ENCODE data around the gene HOXA6. TPM values are rescaled to one million over a fixed set of nuclear protein-coding genes. Genes with fewer than 3 reads are reported as not detected.

HOXA6 gene
- total and polyA plus RNA-seq, 9 of the 15 experiments (the other 6 are each of a cell fraction or from before 2014, with no cell fraction given): not detected

DNA sequence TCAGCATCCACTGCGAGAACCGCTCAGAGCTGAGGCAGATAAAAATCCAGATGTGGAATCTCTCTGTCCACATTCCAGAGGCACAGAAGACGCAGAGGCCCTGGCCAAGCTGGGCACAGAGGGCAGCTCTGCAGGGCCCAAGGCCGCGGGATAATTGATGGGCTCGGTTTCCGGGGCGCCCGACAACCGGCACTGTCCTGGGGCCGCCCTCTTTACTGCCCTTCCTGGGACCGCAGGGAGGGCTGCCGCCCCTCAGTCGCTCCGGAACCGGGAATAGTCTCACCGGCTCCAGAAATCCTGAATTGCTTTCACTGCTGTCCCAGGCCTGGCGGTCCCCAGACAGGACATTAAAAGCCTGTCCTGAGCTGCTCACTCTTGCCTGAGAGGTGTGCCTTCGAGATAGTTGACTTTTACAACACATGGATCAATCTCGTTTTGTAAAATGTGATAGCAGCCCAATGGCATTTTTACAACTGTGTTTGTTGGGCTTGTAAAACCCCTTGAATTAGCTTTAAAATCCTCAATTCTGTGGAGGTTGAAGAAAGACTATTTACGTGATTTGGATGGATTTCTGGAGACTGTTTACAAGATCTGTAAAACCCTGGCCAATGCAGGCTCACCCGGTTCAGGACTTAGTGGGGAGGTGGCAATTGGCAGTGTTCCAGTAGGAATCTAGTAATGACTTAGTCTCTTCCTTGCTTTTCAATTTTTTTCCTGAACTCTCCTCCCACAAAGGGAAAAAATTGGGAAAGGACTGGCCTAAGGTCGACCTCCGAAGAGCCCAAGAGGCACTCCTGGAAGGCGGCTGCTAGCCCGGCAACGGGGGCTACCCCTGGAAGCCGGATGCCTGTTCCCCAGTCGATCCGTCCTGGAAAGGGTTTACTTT is 1.4 kb upstream of the HOXA6 start:
- ChIA-PET CTCF (ENCODE audit: low intra/inter-chr PET ratio) (no interaction called here), POLR2A (interaction anchor here (0.6 kb wide), 2 partner anchors 21 to 769 kb away, joined by 3 to 4 read pairs; no protein-coding TSS in a partner anchor)
- ATAC-seq (no peak), FAIRE-seq (no peak), DNase-seq (ENCODE audit: extremely low read depth in 1 of 4, low spot score in 3 of 4) (no peak)
- H3K9ac ChIP-seq (ENCODE audit: insufficient read depth in 1 of 2, low read depth in 2 of 2, low read length in 2 of 2): no peak overlapping the region
- H3K4me3 ChIP-seq: no peak overlapping the region
- no TSS peak for BruUV-seq (replicated peaks)
- intact Hi-C loops (cut with micrococcal nuclease) (no loop called here), in situ Hi-C loops (cut with MboI) (loop anchor here (10.0 kb wide), 1 partner anchor 294 kb away; no protein-coding TSS in a partner anchor)
- no peaks in the 10 kb centered on the region for H3K9me1 ChIP-seq (ENCODE audit: control insufficient read depth, insufficient read depth, low read length)
- WGBS (ENCODE audit: insufficient coverage, low coverage, missing lambda C conversion rate): 2% methylated on average over 29 of the region's 30 CpGs
- H3K9me3 ChIP-seq (replicated peaks; ENCODE audit: control insufficient read depth, insufficient read depth, low read depth, low read length): no peaks in the 10 kb centered on the region
- no peaks in the 10 kb centered on the region for H3K36me3 ChIP-seq (ENCODE audit: control insufficient read depth, insufficient read depth, low read length)
- H3K27me3 ChIP-seq (ENCODE audit: control insufficient read depth in 2 of 2, insufficient read depth in 2 of 2, low read length in 2 of 2): peaks cover 55 to 92% of the 10 kb centered on the region in 2 experiments
- peaks cover 0 to 29% of the 10 kb centered on the region in 2 experiments; a peak in 2 of 5 replicates for H3K4me1 ChIP-seq (replicated peaks in 1 of 2; ENCODE audit: control insufficient read depth in 2 of 2, insufficient read depth in 2 of 2, low read length in 2 of 2)
- no peaks in the 10 kb centered on the region for H3K79me2 ChIP-seq (ENCODE audit: control insufficient read depth, insufficient read depth, low read length)
- no peaks in the 10 kb centered on the region for H4K20me1 ChIP-seq (replicated peaks; ENCODE audit: control insufficient read depth, insufficient read depth, low read length)
- H3K4me2 ChIP-seq (ENCODE audit: insufficient read depth, low read length): no peak overlapping the region
- H3K27ac ChIP-seq (ENCODE audit: extremely low read depth, low read depth, low read length): no peak overlapping the region
- no peak overlapping the region for H2AFZ ChIP-seq (ENCODE audit: low read depth, low read length)
- no peak for TF ChIP-seq CSDE1 (IDR thresholded peaks at IDR 0.05)
- TF ChIP-seq EWSR1 (IDR thresholded peaks at IDR 0.05; ENCODE audit: borderline replicate concordance, low read depth, partially characterized antibody): no peak
- TF ChIP-seq SRSF1 (IDR thresholded peaks at IDR 0.05; ENCODE audit: low read depth, low read length): no peak
- no peak for TF ChIP-seq RFX1 (IDR thresholded peaks at IDR 0.05)
- no peak for TF ChIP-seq ZNF707 (CRISPR knock-in tag; conservative IDR thresholded peaks at IDR 0.05)
- no peak for TF ChIP-seq ZFPM2 (CRISPR knock-in tag; IDR thresholded peaks at IDR 0.05)
- TF ChIP-seq, protein P1, sequence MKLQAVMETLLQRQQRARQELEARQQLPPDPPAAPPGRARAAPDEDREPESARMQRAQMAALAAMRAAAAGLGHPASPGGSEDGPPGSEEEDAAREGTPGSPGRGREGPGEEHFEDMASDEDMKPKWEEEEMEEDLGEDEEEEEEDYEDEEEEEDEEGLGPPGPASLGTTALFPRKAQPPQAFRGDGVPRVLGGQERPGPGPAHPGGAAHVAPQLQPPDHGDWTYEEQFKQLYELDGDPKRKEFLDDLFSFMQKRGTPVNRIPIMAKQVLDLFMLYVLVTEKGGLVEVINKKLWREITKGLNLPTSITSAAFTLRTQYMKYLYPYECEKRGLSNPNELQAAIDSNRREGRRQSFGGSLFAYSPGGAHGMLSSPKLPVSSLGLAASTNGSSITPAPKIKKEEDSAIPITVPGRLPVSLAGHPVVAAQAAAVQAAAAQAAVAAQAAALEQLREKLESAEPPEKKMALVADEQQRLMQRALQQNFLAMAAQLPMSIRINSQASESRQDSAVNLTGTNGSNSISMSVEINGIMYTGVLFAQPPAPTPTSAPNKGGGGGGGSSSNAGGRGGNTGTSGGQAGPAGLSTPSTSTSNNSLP (IDR thresholded peaks at IDR 0.05; ENCODE audit: borderline replicate concordance, low read depth, low read length): no peak
- no peak for TF ChIP-seq IFI16 (CRISPR knock-in tag; IDR thresholded peaks at IDR 0.05)
- TF ChIP-seq, protein P2, sequence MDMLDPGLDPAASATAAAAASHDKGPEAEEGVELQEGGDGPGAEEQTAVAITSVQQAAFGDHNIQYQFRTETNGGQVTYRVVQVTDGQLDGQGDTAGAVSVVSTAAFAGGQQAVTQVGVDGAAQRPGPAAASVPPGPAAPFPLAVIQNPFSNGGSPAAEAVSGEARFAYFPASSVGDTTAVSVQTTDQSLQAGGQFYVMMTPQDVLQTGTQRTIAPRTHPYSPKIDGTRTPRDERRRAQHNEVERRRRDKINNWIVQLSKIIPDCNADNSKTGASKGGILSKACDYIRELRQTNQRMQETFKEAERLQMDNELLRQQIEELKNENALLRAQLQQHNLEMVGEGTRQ (CRISPR knock-in tag; IDR thresholded peaks at IDR 0.05): no peak
- no peak for TF ChIP-seq MAZ (CRISPR knock-in tag; conservative IDR thresholded peaks at IDR 0.05 in 1 of 2, IDR thresholded peaks at IDR 0.05 in 1 of 2)
- TF ChIP-seq, protein P3, sequence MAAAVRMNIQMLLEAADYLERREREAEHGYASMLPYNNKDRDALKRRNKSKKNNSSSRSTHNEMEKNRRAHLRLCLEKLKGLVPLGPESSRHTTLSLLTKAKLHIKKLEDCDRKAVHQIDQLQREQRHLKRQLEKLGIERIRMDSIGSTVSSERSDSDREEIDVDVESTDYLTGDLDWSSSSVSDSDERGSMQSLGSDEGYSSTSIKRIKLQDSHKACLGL (CRISPR knock-in tag; IDR thresholded peaks at IDR 0.05; ENCODE audit: borderline replicate concordance, poor library complexity, severe bottlenecking): no peak
- TF ChIP-seq SMARCB1 (IDR thresholded peaks at IDR 0.05; ENCODE audit: insufficient read length, low read depth): no peak
- no peak for TF ChIP-seq TRIM28 (IDR thresholded peaks at IDR 0.05)
- no peak for TF ChIP-seq HIVEP1 (CRISPR knock-in tag; IDR thresholded peaks at IDR 0.05)
- TF ChIP-seq, protein P4, sequence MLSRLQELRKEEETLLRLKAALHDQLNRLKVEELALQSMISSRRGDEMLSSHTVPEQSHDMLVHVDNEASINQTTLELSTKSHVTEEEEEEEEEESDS (CRISPR knock-in tag; IDR thresholded peaks at IDR 0.05): no peak
- TF ChIP-seq RHOXF2B (CRISPR knock-in tag; conservative IDR thresholded peaks at IDR 0.05): no peak
